ENCODE results near the gene SEL1L3. TPM values are rescaled to one million over a fixed set of nuclear protein-coding genes. Genes with fewer than 3 reads are reported as not detected.

Gene SEL1L3
- total RNA-seq, 1 donor from 2014 or later: 62.7 TPM

DNA sequence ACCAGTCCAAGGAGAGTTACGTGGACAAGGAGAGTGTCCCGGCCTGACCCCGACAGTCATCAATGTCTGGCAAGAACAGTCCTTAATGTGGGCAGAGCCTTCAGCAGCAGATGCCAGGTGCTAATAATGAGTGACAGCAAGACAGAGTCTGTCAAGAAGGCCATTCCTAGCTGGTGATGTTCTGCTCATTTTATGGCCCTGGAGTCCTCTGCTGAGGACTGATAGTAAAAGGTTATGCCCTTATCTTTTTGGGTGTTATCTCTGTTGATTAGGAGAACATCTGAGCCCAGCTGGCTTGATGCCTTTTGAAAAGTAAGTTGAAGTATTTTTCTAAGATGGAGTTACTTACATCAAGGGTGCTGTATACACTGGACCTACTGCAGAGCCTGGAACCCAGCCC, 139.8 kb downstream of the SEL1L3 start:
- H3K9me3 Mint-ChIP-seq (ENCODE audit: low read depth): peaks cover 5% of the 10 kb centered on the region
- TF ChIP-seq, protein P1, sequence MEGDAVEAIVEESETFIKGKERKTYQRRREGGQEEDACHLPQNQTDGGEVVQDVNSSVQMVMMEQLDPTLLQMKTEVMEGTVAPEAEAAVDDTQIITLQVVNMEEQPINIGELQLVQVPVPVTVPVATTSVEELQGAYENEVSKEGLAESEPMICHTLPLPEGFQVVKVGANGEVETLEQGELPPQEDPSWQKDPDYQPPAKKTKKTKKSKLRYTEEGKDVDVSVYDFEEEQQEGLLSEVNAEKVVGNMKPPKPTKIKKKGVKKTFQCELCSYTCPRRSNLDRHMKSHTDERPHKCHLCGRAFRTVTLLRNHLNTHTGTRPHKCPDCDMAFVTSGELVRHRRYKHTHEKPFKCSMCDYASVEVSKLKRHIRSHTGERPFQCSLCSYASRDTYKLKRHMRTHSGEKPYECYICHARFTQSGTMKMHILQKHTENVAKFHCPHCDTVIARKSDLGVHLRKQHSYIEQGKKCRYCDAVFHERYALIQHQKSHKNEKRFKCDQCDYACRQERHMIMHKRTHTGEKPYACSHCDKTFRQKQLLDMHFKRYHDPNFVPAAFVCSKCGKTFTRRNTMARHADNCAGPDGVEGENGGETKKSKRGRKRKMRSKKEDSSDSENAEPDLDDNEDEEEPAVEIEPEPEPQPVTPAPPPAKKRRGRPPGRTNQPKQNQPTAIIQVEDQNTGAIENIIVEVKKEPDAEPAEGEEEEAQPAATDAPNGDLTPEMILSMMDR (IDR thresholded peaks at IDR 0.05; ENCODE audit: unreplicated experiment): no peak
- H3K4me3 Mint-ChIP-seq (ENCODE audit: low read depth): no peak overlapping the region
- no peak for DNase-seq (ENCODE audit: low spot score, unreplicated experiment)
- H3K4me1 Mint-ChIP-seq (ENCODE audit: low read depth): peaks cover 5% of the 10 kb centered on the region
- H3K36me3 Mint-ChIP-seq (ENCODE audit: insufficient read depth): no peaks in the 10 kb centered on the region
- no peak overlapping the region for H3K27ac Mint-ChIP-seq
- H3K27me3 Mint-ChIP-seq: no peaks in the 10 kb centered on the region

DNA sequence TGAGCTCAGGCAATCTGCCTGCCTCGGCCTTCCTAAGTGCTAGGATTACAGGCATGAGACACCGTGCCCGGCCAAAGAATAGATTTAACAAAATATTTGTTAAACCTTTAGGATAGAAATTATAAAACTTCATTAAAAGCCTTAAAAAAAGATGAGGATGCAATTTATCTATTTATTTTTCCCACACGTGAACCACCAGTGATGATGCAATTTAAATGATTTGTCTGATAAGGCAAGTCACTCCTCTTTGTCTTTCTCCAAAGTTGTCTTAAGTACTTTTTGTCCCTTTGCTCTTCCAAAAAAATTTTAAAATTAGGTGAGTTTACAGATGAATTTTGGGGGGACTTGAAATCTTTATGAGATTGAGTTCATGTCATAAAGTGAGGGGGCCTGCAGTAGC, 149.0 kb downstream of the SEL1L3 start:
- Mint-ChIP-seq H3K27ac (no peak overlapping the region), H3K27me3 (no peaks in the 10 kb centered on the region), H3K9me3 (ENCODE audit: low read depth) (peaks cover 4% of the 10 kb centered on the region), H3K4me1 (ENCODE audit: low read depth) (peaks cover 3% of the 10 kb centered on the region), H3K4me3 (ENCODE audit: low read depth) (no peak overlapping the region), H3K36me3 (ENCODE audit: insufficient read depth) (peaks cover 2% of the 10 kb centered on the region)
- TF ChIP-seq, protein P1 (IDR thresholded peaks at IDR 0.05; ENCODE audit: unreplicated experiment): no peak
- DNase-seq (ENCODE audit: low spot score, unreplicated experiment): no peak

DNA sequence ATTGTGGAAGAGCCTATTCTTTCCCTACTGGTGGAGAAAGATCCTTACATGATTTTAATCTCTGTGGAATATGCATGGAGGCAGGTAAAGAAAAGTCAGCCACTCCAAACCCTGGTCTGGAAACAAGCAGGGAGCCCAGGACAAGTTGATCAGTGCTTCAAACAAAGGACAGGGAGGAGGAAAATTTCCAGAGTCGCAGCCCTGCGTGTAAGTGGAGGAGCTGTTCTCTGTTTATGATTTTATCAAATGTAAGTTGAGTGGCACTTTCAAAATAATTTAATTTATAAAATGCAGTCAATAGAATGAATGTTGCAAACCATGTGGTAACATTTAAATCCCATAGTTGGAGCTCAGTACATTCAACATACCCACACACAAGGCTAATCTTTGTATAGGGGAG, 150.2 kb downstream of the SEL1L3 start:
- Mint-ChIP-seq H3K27ac (no peak overlapping the region), H3K27me3 (no peaks in the 10 kb centered on the region), H3K4me1 (ENCODE audit: low read depth) (peaks cover 3% of the 10 kb centered on the region), H3K36me3 (ENCODE audit: insufficient read depth) (peaks cover 3% of the 10 kb centered on the region), H3K9me3 (ENCODE audit: low read depth) (peaks cover 7% of the 10 kb centered on the region), H3K4me3 (ENCODE audit: low read depth) (no peak overlapping the region)
- DNase-seq (ENCODE audit: low spot score, unreplicated experiment): no peak
- TF ChIP-seq, protein P1 (IDR thresholded peaks at IDR 0.05; ENCODE audit: unreplicated experiment): no peak

DNA sequence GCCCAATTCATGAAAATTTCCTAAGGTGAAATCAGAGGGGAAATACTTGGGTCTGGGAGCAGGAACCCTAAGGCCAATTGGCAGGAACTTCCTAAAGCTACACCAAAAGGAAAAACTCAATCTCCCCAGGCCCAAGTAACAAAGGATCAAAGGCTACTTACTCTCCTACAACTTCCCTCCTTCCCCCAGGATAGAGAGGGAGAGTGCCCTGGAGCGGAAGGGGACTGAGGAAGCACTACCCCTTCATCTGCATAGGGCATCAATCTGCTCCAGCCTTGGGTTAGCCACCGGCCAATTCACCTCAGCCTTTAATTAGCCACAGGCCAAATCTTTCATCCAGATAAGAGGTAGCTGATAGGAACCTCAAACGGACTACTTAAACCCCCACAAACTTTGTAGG, 152.2 kb downstream of the SEL1L3 start:
- no peak overlapping the region for H3K27ac Mint-ChIP-seq
- no peaks in the 10 kb centered on the region for H3K27me3 Mint-ChIP-seq
- peaks cover 7% of the 10 kb centered on the region for H3K9me3 Mint-ChIP-seq (ENCODE audit: low read depth)
- no peak overlapping the region for H3K4me3 Mint-ChIP-seq (ENCODE audit: low read depth)
- TF ChIP-seq, protein P1 (IDR thresholded peaks at IDR 0.05; ENCODE audit: unreplicated experiment): no peak
- H3K36me3 Mint-ChIP-seq (ENCODE audit: insufficient read depth): peaks cover 3% of the 10 kb centered on the region
- peaks cover 3% of the 10 kb centered on the region for H3K4me1 Mint-ChIP-seq (ENCODE audit: low read depth)
- no peak for DNase-seq (ENCODE audit: low spot score, unreplicated experiment)

DNA sequence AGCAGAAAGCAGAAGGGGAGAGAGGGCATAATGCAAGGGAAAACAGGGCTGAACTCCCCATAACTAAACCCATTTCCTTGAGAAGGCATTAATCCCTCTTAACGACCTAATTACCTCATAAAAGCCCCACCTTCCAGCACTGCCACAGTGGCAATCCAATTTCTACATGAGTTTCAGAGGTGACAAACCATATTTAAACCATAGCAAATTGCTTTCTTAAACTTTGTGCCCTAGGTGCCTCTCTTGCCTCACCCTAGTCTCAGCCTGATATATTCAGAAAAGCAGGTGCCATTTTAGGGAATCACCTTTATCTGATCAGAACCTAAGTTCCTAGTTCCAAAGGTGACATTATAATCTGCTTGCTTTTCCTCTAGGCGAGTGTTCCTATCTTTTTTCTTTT, 158.3 kb downstream of the SEL1L3 start:
- TF ChIP-seq, protein P1 (IDR thresholded peaks at IDR 0.05; ENCODE audit: unreplicated experiment): no peak
- Mint-ChIP-seq H3K4me3 (ENCODE audit: low read depth) (no peak overlapping the region), H3K27me3 (no peaks in the 10 kb centered on the region), H3K4me1 (ENCODE audit: low read depth) (no peaks in the 10 kb centered on the region), H3K27ac (no peak overlapping the region), H3K9me3 (ENCODE audit: low read depth) (peaks cover 7% of the 10 kb centered on the region), H3K36me3 (ENCODE audit: insufficient read depth) (peaks cover 3% of the 10 kb centered on the region)
- no peak for DNase-seq (ENCODE audit: low spot score, unreplicated experiment)
